Pancreas (tissue), 10 donors: ENCODE results near the gene SYNGR1. TPM values are rescaled to one million over a fixed set of nuclear protein-coding genes. Genes with fewer than 3 reads are reported as not detected.

Experiments
- ATAC-seq, 4 donors: fragments of 200-7000 bp; cut with Tn5 transposase; one replicate each; pipeline versions ENCODE4 v1.8.0 to v1.9.1; 2020; ENCODE audit warnings: mild to moderate bottlenecking in 4 of 4, moderate library complexity in 4 of 4
- DNase-seq, 6 donors: peaks; one replicate each; pipeline ENCODE4 v3.0.0-alpha.2; 2020
- FAIRE-seq: peaks from 2 replicates; lab custom pipeline; 2012; peaks lifted over from hg19 to GRCh38; lab: Jason Lieb, UNC
- H3K27ac ChIP-seq, 4 donors: fragments of 200-600 bp; sonication (generic); 1 replicate in 3 of 4; 2 replicates in 1 of 4; pipeline versions ENCODE4 v1.5.0 to v1.8.0; 2020
- H3K27me3 ChIP-seq, 4 donors: fragments of 200-600 bp; one replicate each; pipeline ENCODE4 v1.8.0; 2021
- H3K36me3 ChIP-seq, 3 donors: fragments of 200-600 bp; sonication (generic) in 1 of 3; one replicate each; pipeline versions ENCODE4 v1.5.0 to v1.8.0; 2020 to 2021
- H3K4me1 ChIP-seq, 3 donors: fragments of 200-600 bp; one replicate each; pipeline ENCODE4 v1.8.0; 2021
- H3K4me3 ChIP-seq, 4 donors: fragments of 200-600 bp; sonication (generic) in 2 of 4; one replicate each; pipeline versions ENCODE4 v1.5.0 to v1.8.0; 2020 to 2021
- H3K9me3 ChIP-seq, 4 donors: fragments of 200-600 bp; one replicate each; pipeline ENCODE4 v1.8.0; 2021
- CTCF ChIP-seq, 4 donors: fragments of 200-600 bp; sonication (generic) in 3 of 4; IDR thresholded peaks; one replicate each; pipeline versions ENCODE4 v1.5.0 to v1.8.0; 2021; ENCODE audit warnings: antibody characterized with exemption in 4 of 4
- WGBS, 2 donors: extraction: QIAGEN DNeasy Blood & Tissue Kit; methylation state at CpG; one replicate each; pipeline ENCODE4 v1.1.7; 2013; 5-methylcytosine and 5-hydroxymethylcytosine counted together
- intact Hi-C, 3 donors: fragments of 100-400 bp; cut with DNase I; formaldehyde crosslinking; loops; one replicate each; pipeline versions ENCODE4 v1.11.1 to v1.14.2; 2022
- polyA plus RNA-seq, 2 donors: library from polyadenylated mRNA; stranded (reverse); fragments of 200-250 nt; gene quantifications; one replicate each; pipeline ENCODE4 v1.2.3, GENCODE V29; 2013
- total RNA-seq, 6 donors: library from RNA; stranded (reverse); fragmentation: NEBNext Ultra II Directional in 4 of 6; extraction: Animal tissue kit (Norgen Biotek cat#: 25700) in 4 of 6; gene quantifications; one replicate each; pipeline versions ENCODE4 v1.2.1 to v1.2.4, GENCODE V29; 2021 to 2023
- donor health status: healthy with polysubstance abuse.
- donor health status: DM: no; HTN: no; CAD: no; lungs with moderate emphysema.
- donor health status: DM: no; HTN: no; CAD: no.
- donor health status: control.
- donor health status: control.
- donor health status: Bipolar disorder and iron deficiency.
- donor health status: DM: yes; HTN: yes; CAD: no.
- donor health status: DM: no; HTN: no; CAD: no.
- donor health status: DM: no; HTN: no; CAD: no.
- donor health status: DM: yes; HTN: yes; CAD: no.

The SYNGR1 gene
- total and polyA plus RNA-seq, 8 donors = 12.2 to 26.8 (median 16.5) TPM

GRCh38 chr22:39350757-39351688 is 1.2 kb downstream of the SYNGR1 start:
- Histone ChIP-seq H3K36me3 (no peaks in the 10 kb centered on the region), H3K27me3 (no peaks in the 10 kb centered on the region), H3K27ac (peak overlapping the region in 3 of 4 donors; percentile 26 to 69 (median 55)), H3K4me1 (peaks cover 0 to 11% (median 0%) of the 10 kb centered on the region in 3 donors), H3K4me3 (peak overlapping the region; percentile 70 to 74 (median 72)), H3K9me3 (no peaks in the 10 kb centered on the region)
- DNase-seq (no peak), FAIRE-seq (no peak), ATAC-seq (peak in 3 of 4 donors; percentile 10 to 20 (median 11))
- TF ChIP-seq CTCF (IDR thresholded peaks at IDR 0.05) = no peak
- intact Hi-C loops = no loop called here
- 59 to 67% methylated on average over 13 to 14 of the region's 14 CpGs for WGBS, 2 donors

GRCh38 chr22:39351689-39352214 is 2.0 kb downstream of the SYNGR1 start:
- intact Hi-C loops = no loop called here
- Histone ChIP-seq H3K9me3 (no peaks in the 10 kb centered on the region), H3K4me1 (peaks cover 0 to 11% (median 0%) of the 10 kb centered on the region in 3 donors), H3K36me3 (no peaks in the 10 kb centered on the region), H3K27ac (no peak overlapping the region), H3K4me3 (no peak overlapping the region), H3K27me3 (no peaks in the 10 kb centered on the region)
- no peak for DNase-seq
- no peak for FAIRE-seq
- no peak for ATAC-seq
- WGBS, 2 donors = 80 to 92% methylated on average over 8 of the region's 8 CpGs
- no peak for TF ChIP-seq CTCF (IDR thresholded peaks at IDR 0.05)

- 87 to 89% methylated on average over 7 of the region's 7 CpGs for WGBS, 2 donors
- no peak for TF ChIP-seq CTCF (IDR thresholded peaks at IDR 0.05)
- H3K36me3 ChIP-seq = no peaks in the 10 kb centered on the region
- intact Hi-C loops = no loop called here
- no peak for ATAC-seq
- H3K4me3 ChIP-seq = no peak overlapping the region
- no peaks in the 10 kb centered on the region for H3K27me3 ChIP-seq
- H3K9me3 ChIP-seq = no peaks in the 10 kb centered on the region
- no peak for FAIRE-seq
- H3K4me1 ChIP-seq = peaks cover 0 to 11% (median 0%) of the 10 kb centered on the region in 3 donors
- no peak for DNase-seq
- no peak overlapping the region for H3K27ac ChIP-seq
Measured at GRCh38 chr22:39352306-39352891, 2.6 kb downstream of the SYNGR1 start.

- 91 to 93% methylated on average over 9 of the region's 9 CpGs for WGBS, 2 donors
Measured at GRCh38 chr22:39353346-39353745, 3.6 kb downstream of the SYNGR1 start.

More at GRCh38 chr22:39353346-39353745, 3.6 kb downstream of the SYNGR1 start:
- H3K27me3 ChIP-seq = no peaks in the 10 kb centered on the region
- intact Hi-C loops = no loop called here
- H3K36me3 ChIP-seq = no peaks in the 10 kb centered on the region
- H3K27ac ChIP-seq = no peak overlapping the region
- no peak for FAIRE-seq
- TF ChIP-seq CTCF (IDR thresholded peaks at IDR 0.05) = no peak
- H3K4me1 ChIP-seq = peaks cover 0 to 11% (median 0%) of the 10 kb centered on the region in 3 donors
- no peak for ATAC-seq
- H3K9me3 ChIP-seq = no peaks in the 10 kb centered on the region
- H3K4me3 ChIP-seq = no peak overlapping the region
- DNase-seq = no peak
